Measurements from ENCODE around the gene SH3BGRL3. TPM values are rescaled to one million over a fixed set of nuclear protein-coding genes. Genes with fewer than 3 reads are reported as not detected.

The SH3BGRL3 gene
- total RNA-seq, 4 donors from 2014 or later = 134 to 314 (median 215) TPM

- DNase-seq = no peak
- peaks cover 0 to 4% of the 10 kb centered on the region in 2 donors for H3K9me3 ChIP-seq
- no peak for TF ChIP-seq CTCF (IDR thresholded peaks at IDR 0.05)
- no peak for TF ChIP-seq EP300 (IDR thresholded peaks at IDR 0.05; ENCODE audit: low read depth)
- no peak for TF ChIP-seq POLR2A (IDR thresholded peaks at IDR 0.05)
- TF ChIP-seq POLR2AphosphoS5 (IDR thresholded peaks at IDR 0.05) = no peak
- no peak overlapping the region for H3K27ac ChIP-seq
- no peaks in the 10 kb centered on the region for H3K27me3 ChIP-seq
- 100% methylated on average over 1 of the region's 1 CpG; no CpG with 5 or more reads in 1 of the 2 donors for WGBS, 2 donors (ENCODE audit: low coverage in 1 of 2)
- in situ Hi-C loops (cut with MboI; ENCODE audit: low pct_ligation_motif_present in 1 of 4, low pct_unique_long_range_greater_than_20kb in 1 of 4, low sequenced_read_pairs in 3 of 4) (no loop called here), intact Hi-C loops (cut with DNase I; ENCODE audit: low total_unique reads) (no loop called here)
- H3K4me1 ChIP-seq = no peaks in the 10 kb centered on the region
- no peak overlapping the region for H3K4me3 ChIP-seq
- H3K36me3 ChIP-seq = peaks cover 0 to 26% (median 11%) of the 10 kb centered on the region in 4 donors
These were observed 14.5 kb upstream of the SH3BGRL3 start for GRCh38 chr1:26265405-26265804.

- no peak for DNase-seq
- Histone ChIP-seq H3K9me3 (peaks cover 0 to 4% of the 10 kb centered on the region in 2 donors), H3K27me3 (no peaks in the 10 kb centered on the region), H3K27ac (no peak overlapping the region), H3K36me3 (peaks cover 0 to 26% (median 12%) of the 10 kb centered on the region in 4 donors), H3K4me3 (no peak overlapping the region), H3K4me1 (no peaks in the 10 kb centered on the region)
- in situ Hi-C loops (cut with MboI; ENCODE audit: low pct_ligation_motif_present in 1 of 4, low pct_unique_long_range_greater_than_20kb in 1 of 4, low sequenced_read_pairs in 3 of 4) (no loop called here), intact Hi-C loops (cut with DNase I; ENCODE audit: low total_unique reads) (no loop called here)
- TF ChIP-seq POLR2A (IDR thresholded peaks at IDR 0.05) (no peak), CTCF (IDR thresholded peaks at IDR 0.05) (no peak), POLR2AphosphoS5 (IDR thresholded peaks at IDR 0.05) (no peak), EP300 (IDR thresholded peaks at IDR 0.05; ENCODE audit: low read depth) (no peak)
- WGBS, 2 donors (ENCODE audit: low coverage in 1 of 2) = 90 to 98% methylated on average over 1 to 9 of the region's 9 CpGs
These were observed 11.3 kb upstream of the SH3BGRL3 start for GRCh38 chr1:26268290-26269197.

- Histone ChIP-seq H3K9me3 (peaks cover 0 to 4% of the 10 kb centered on the region in 2 donors), H3K27me3 (no peaks in the 10 kb centered on the region), H3K4me3 (no peak overlapping the region), H3K4me1 (no peaks in the 10 kb centered on the region), H3K36me3 (peaks cover 0 to 26% (median 12%) of the 10 kb centered on the region in 4 donors), H3K27ac (no peak overlapping the region)
- WGBS, 2 donors (ENCODE audit: low coverage in 1 of 2) = 96 to 100% methylated on average over 1 to 4 of the region's 4 CpGs
- no peak for DNase-seq
- intact Hi-C loops (cut with DNase I; ENCODE audit: low total_unique reads) = no loop called here
- TF ChIP-seq POLR2AphosphoS5 (IDR thresholded peaks at IDR 0.05) = no peak
- TF ChIP-seq EP300 (IDR thresholded peaks at IDR 0.05; ENCODE audit: low read depth) = no peak
- TF ChIP-seq POLR2A (IDR thresholded peaks at IDR 0.05) = no peak
- no peak for TF ChIP-seq CTCF (IDR thresholded peaks at IDR 0.05)
- in situ Hi-C loops (cut with MboI; ENCODE audit: low pct_ligation_motif_present in 1 of 4, low pct_unique_long_range_greater_than_20kb in 1 of 4, low sequenced_read_pairs in 3 of 4) = no loop called here
These were observed 10.7 kb upstream of the SH3BGRL3 start for GRCh38 chr1:26269198-26269550.

- peaks cover 37 to 46% (median 38%) of the 10 kb centered on the region in 4 donors for H3K4me1 ChIP-seq
- no peaks in the 10 kb centered on the region for H3K9me3 ChIP-seq
- TF ChIP-seq CTCF (IDR thresholded peaks at IDR 0.05) (no peak), POLR2AphosphoS5 (IDR thresholded peaks at IDR 0.05) (no peak), EP300 (IDR thresholded peaks at IDR 0.05; ENCODE audit: low read depth) (no peak), POLR2A (IDR thresholded peaks at IDR 0.05) (no peak)
- peak; percentile 19 for DNase-seq
- WGBS, 2 donors (ENCODE audit: low coverage in 1 of 2) = 54 to 73% methylated on average over 7 to 11 of the region's 11 CpGs
- no peaks in the 10 kb centered on the region for H3K27me3 ChIP-seq
- in situ Hi-C loops (cut with MboI; ENCODE audit: low pct_ligation_motif_present in 1 of 4, low pct_unique_long_range_greater_than_20kb in 1 of 4, low sequenced_read_pairs in 3 of 4) = loop anchor here (5.0 to 10.0 kb wide), 3 partner anchors 47 to 52 kb away; no protein-coding TSS in a partner anchor
- peaks cover 0 to 9% (median 3%) of the 10 kb centered on the region in 4 donors for H3K36me3 ChIP-seq
- H3K27ac ChIP-seq = peak overlapping the region; percentile 93 to 98 (median 96)
- intact Hi-C loops (cut with DNase I; ENCODE audit: low total_unique reads) = no loop called here
- no peak overlapping the region for H3K4me3 ChIP-seq
These were observed 5.0 kb upstream of the SH3BGRL3 start for GRCh38 chr1:26274801-26275425.

Measured in transverse colon (tissue), 4 donors.